Retinal pigment epithelial cell (primary cell): ENCODE measurements around the gene HSD17B4.
"Not testable (repeated sequence)": the region's sequence is repeated elsewhere in the genome, so short reads cannot be mapped to it uniquely, and the experiment has no call there.

ENCODE experiments used
- DNase-seq: peaks from one replicate; pipeline ENCODE4 v3.0.0-alpha.2; 2010; ENCODE audit warnings: low read depth
- H3K4me3 ChIP-seq: 2 replicates; pipeline ENCODE4 v1.5.1; 2011; ENCODE audit warnings: mild to moderate bottlenecking, low read length, control low read depth, moderate library complexity
- TF ChIP-seq, protein P1 (sequence below): conservative IDR thresholded peaks from 2 replicates; pipeline ENCODE4 v1.5.1; 2011; ENCODE audit warnings: low read depth, low read length, control low read depth, inconsistent platforms

The HSD17B4 gene

GRCh38 chr5:119420169-119420568, 32.1 kb upstream of the HSD17B4 start:
- no peak for DNase-seq
- no peak overlapping the region for H3K4me3 ChIP-seq
- TF ChIP-seq, protein P1, sequence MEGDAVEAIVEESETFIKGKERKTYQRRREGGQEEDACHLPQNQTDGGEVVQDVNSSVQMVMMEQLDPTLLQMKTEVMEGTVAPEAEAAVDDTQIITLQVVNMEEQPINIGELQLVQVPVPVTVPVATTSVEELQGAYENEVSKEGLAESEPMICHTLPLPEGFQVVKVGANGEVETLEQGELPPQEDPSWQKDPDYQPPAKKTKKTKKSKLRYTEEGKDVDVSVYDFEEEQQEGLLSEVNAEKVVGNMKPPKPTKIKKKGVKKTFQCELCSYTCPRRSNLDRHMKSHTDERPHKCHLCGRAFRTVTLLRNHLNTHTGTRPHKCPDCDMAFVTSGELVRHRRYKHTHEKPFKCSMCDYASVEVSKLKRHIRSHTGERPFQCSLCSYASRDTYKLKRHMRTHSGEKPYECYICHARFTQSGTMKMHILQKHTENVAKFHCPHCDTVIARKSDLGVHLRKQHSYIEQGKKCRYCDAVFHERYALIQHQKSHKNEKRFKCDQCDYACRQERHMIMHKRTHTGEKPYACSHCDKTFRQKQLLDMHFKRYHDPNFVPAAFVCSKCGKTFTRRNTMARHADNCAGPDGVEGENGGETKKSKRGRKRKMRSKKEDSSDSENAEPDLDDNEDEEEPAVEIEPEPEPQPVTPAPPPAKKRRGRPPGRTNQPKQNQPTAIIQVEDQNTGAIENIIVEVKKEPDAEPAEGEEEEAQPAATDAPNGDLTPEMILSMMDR, result no peak

GRCh38 chr5:119426057-119426456, 26.2 kb upstream of the HSD17B4 start:
- TF ChIP-seq, protein P1, result no peak
- no peak overlapping the region for H3K4me3 ChIP-seq
- DNase-seq, result no peak

DNA sequence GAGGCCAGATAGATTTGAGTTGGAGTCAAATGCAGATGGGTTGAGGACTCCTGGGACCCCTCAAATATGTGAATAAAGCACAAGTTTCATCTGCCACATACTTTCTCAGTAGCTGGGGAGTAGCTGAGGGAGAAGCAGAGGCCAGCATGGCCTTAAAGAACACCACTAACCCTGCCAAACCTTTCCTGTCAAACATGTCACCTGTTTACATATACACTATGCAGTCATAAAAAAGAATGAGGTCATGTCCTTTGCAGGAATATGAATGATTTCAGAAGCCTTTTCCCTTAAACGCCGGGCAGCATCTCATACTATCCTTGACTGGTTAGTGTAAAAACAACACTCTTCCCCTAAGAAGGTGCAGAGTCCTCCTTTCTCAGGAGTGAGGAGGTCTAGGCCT, 25.2 kb upstream of the HSD17B4 start:
- no peak overlapping the region for H3K4me3 ChIP-seq
- TF ChIP-seq, protein P1, result no peak
- DNase-seq, result no peak

DNA sequence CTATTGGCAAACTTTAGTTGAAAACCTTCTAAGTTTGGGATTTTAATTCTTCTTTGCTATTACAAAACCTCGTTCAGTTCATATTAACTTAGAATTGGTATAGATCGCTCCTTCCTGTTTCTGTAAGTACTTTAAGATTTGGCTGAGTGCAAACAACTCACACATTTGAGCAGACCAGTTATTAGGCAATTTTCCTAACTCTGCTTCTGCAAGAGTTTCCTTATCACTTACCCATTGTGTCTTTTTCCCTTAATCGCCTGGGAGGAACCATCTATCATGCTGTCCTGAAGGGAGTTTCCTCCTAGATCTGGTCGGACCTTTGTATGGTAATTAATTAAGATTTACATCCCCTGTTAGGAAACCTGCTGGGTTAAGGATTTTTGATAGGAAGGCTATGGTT, 24.7 kb upstream of the HSD17B4 start:
- DNase-seq, H3K4me3 ChIP-seq: not testable (repeated sequence)

GRCh38 chr5:119428166-119428565, 24.1 kb upstream of the HSD17B4 start:
- H3K4me3 ChIP-seq, DNase-seq: not testable (repeated sequence)

GRCh38 chr5:119428574-119428973, 23.7 kb upstream of the HSD17B4 start:
- DNase-seq, H3K4me3 ChIP-seq: not testable (repeated sequence)

DNA sequence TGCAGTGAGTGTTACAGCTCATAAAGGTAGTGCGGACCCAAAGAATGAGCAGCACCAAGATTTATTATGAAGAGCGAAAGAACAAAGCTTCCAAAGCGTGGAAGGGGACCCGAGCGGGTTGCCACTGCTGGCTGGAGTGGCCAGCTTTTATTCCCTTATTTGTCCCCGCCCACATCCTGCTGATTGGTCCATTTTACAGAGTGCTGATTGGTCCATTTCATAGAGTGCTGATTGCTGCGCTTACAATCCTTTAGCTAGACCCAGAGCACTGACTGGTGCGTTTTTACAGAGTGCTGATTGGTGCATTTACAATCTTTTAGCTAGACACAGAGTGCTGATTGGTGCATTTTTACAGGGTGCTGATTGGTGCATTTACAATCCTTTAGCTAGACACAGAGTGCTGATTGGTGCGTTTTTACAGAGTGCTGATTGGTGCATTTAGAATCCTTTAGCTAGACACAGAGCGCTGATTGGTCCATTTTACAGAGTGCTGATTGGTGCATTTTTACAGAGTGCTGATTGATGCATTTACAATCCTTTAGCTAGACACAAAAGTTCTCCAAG, 19.5 kb upstream of the HSD17B4 start:
- H3K4me3 ChIP-seq, DNase-seq: not testable (repeated sequence)

GRCh38 chr5:119435436-119436132, 16.7 kb upstream of the HSD17B4 start:
- TF ChIP-seq, protein P1, result peak; percentile 83
- H3K4me3 ChIP-seq, result no peak overlapping the region
- no peak for DNase-seq

- not testable (repeated sequence) for DNase-seq, H3K4me3 ChIP-seq
Measured at GRCh38 chr5:119437785-119438586, 14.3 kb upstream of the HSD17B4 start.

DNA sequence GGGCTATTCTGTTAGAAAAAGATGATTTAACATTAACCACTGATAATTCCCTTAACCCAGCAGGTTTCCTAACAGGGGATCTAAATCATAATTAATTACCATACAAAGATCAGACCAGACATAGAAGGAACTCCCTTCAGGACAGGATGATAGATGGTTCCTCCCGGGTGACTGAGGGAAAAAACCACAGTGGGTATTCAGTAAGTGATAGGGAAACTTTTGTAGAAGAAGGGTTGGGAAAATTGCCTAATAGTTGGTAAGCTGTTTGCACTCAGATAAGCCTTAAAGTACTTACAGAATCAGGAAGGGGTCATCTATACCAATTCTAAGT, 13.7 kb upstream of the HSD17B4 start:
- not testable (repeated sequence) for DNase-seq, H3K4me3 ChIP-seq
